IMR-90 (cell line): Measurements from ENCODE around the gene TCF7L2. TPM values are rescaled to one million over a fixed set of nuclear protein-coding genes. Genes with fewer than 3 reads are reported as not detected.

ENCODE experiments used
- ATAC-seq: fragments of 200-7000 bp; cut with Tn5 transposase; 2 replicates; pipeline ENCODE4 v1.9.1; 2020; ENCODE audit warnings: low read depth, mild to moderate bottlenecking, moderate library complexity
- BruUV-seq: library from RNA; stranded (reverse); fragments of 400-500 nt; replicated peaks from 2 replicates; lab custom pipeline; 2021; lab: Mats Ljungman, UMichigan
- CTCF ChIA-PET: fragments of 300-600 bp; formaldehyde crosslinking; extraction: SDS; loops from one replicate; lab custom pipeline; 2021; ENCODE audit warnings: antibody characterized with exemption; lab: Yijun Ruan, JAX
- POLR2A ChIA-PET: fragments of 300-600 bp; sonication (Branson Sonifier 250); formaldehyde crosslinking; loops from one replicate; lab custom pipeline; 2022; ENCODE audit warnings: antibody characterized with exemption; ENCODE audit not compliant: unreplicated experiment; lab: Charles Lee
- DNase-seq: peaks from one replicate; pipeline ENCODE4 v3.0.0; 2013
- H2AFZ ChIP-seq: replicated peaks from 2 replicates; pipeline ENCODE3; 2013; ENCODE audit warnings: low read length, mild to moderate bottlenecking; ENCODE audit not compliant: poor library complexity
- H2AK5ac ChIP-seq: 2 replicates; pipeline ENCODE4 v1.6.1; 2013; ENCODE audit warnings: low read depth, low read length, inconsistent platforms
- H2AK9ac ChIP-seq: replicated peaks from 2 replicates; pipeline ENCODE3; 2013; ENCODE audit warnings: mild to moderate bottlenecking, low read depth, low read length, moderate library complexity; ENCODE audit not compliant: poor library complexity
- H2BK120ac ChIP-seq: 2 replicates; pipeline ENCODE4 v1.6.1; 2013; ENCODE audit warnings: low read depth, low read length, inconsistent platforms
- H2BK15ac ChIP-seq: 3 replicates; pipeline ENCODE4 v1.6.1; 2013; ENCODE audit warnings: low read depth, low read length, inconsistent platforms
- H2BK20ac ChIP-seq: 2 replicates; pipeline ENCODE4 v1.6.1; 2013; ENCODE audit warnings: low read depth, mild to moderate bottlenecking, inconsistent platforms, low read length, moderate library complexity
- H2BK5ac ChIP-seq: 2 replicates; pipeline ENCODE4 v1.6.1; 2013; ENCODE audit warnings: mild to moderate bottlenecking, low read depth, low read length, inconsistent platforms; ENCODE audit not compliant: poor library complexity, severe bottlenecking
- H3K14ac ChIP-seq: replicated peaks from 2 replicates; pipeline ENCODE4 v1.6.1; 2013; ENCODE audit warnings: low read depth, low read length, inconsistent platforms
- H3K18ac ChIP-seq: 2 replicates; pipeline ENCODE4 v1.6.1; 2013; ENCODE audit warnings: low read depth, low read length, control low read depth
- H3K23ac ChIP-seq: 2 replicates; pipeline ENCODE4 v1.6.1; 2013; ENCODE audit warnings: low read depth, low read length, inconsistent platforms
- H3K27ac ChIP-seq: 2 replicates; pipeline ENCODE4 v1.5.1; 2013; ENCODE audit warnings: mild to moderate bottlenecking, control low read depth, low read length; ENCODE audit not compliant: insufficient read depth
- H3K27me3 ChIP-seq: 2 replicates; pipeline ENCODE4 v1.6.1; 2013; ENCODE audit warnings: low read length; ENCODE audit not compliant: control insufficient read depth, insufficient read depth
- H3K36me3 ChIP-seq: 2 replicates; pipeline ENCODE4 v1.6.1; 2013; ENCODE audit warnings: low read length, mixed read lengths; ENCODE audit not compliant: control insufficient read depth, insufficient read depth
- H3K4ac ChIP-seq: 2 replicates; pipeline ENCODE4 v1.6.1; 2013; ENCODE audit warnings: low read depth, low read length, inconsistent platforms
- H3K4me1 ChIP-seq: 2 replicates; pipeline ENCODE4 v1.6.1; 2013; ENCODE audit warnings: low read length, mixed read lengths; ENCODE audit not compliant: control insufficient read depth, insufficient read depth
- H3K4me2 ChIP-seq: 2 replicates; pipeline ENCODE4 v1.6.1; 2013; ENCODE audit warnings: low read depth, mild to moderate bottlenecking, control low read depth, low read length, moderate library complexity
- H3K4me3 ChIP-seq: 2 replicates; pipeline ENCODE4 v1.5.1; 2013; ENCODE audit warnings: low read depth, mild to moderate bottlenecking, control low read depth, low read length, moderate library complexity; ENCODE audit not compliant: insufficient read depth
- H3K56ac ChIP-seq: 2 replicates; pipeline ENCODE4 v1.6.1; 2013; ENCODE audit warnings: low read length, inconsistent platforms; ENCODE audit not compliant: insufficient read depth; ENCODE audit errors: extremely low read depth
- H3K79me1 ChIP-seq, 2 experiments: 2 replicates each; pipeline ENCODE4 v1.6.1; 2013; ENCODE audit warnings: low read length in 2 of 2, inconsistent platforms in 1 of 2, low read depth in 1 of 2
- H3K9ac ChIP-seq: 2 replicates; pipeline ENCODE4 v1.6.1; 2013; ENCODE audit warnings: low read depth, low read length, control low read depth
- H3K9me1 ChIP-seq: 2 replicates; pipeline ENCODE4 v1.6.1; 2013; ENCODE audit warnings: low read length, inconsistent platforms; ENCODE audit not compliant: insufficient read depth
- H3K9me3 ChIP-seq: 2 replicates; pipeline ENCODE4 v1.6.1; 2013; ENCODE audit warnings: low read length; ENCODE audit not compliant: control insufficient read depth, insufficient read depth
- H4K20me1 ChIP-seq: 2 replicates; pipeline ENCODE4 v1.6.1; 2013; ENCODE audit warnings: low read length, inconsistent platforms; ENCODE audit not compliant: insufficient read depth
- H4K5ac ChIP-seq: 2 replicates; pipeline ENCODE4 v1.6.1; 2013; ENCODE audit warnings: mild to moderate bottlenecking, low read depth, low read length, control low read depth
- H4K8ac ChIP-seq, 2 experiments: 2 replicates each; pipeline ENCODE4 v1.6.1; 2013; ENCODE audit warnings: low read depth in 2 of 2, low read length in 2 of 2, control low read depth in 1 of 2, inconsistent platforms in 1 of 2
- H4K91ac ChIP-seq: 2 replicates; pipeline ENCODE4 v1.6.1; 2013; ENCODE audit warnings: low read depth, low read length, inconsistent platforms; ENCODE audit not compliant: insufficient read depth
- BHLHE40 ChIP-seq: fragments of 150-350 bp; IDR thresholded peaks from 2 replicates; pipeline ENCODE4 v1.6.1; 2016; ENCODE audit warnings: mild to moderate bottlenecking, low read depth, low read length
- RAD21 ChIP-seq: IDR thresholded peaks from 2 replicates; pipeline ENCODE4 v1.6.1; 2012; ENCODE audit warnings: low read length, improper control_type of control experiment
- SMC3 ChIP-seq: fragments of 150-350 bp; IDR thresholded peaks from 2 replicates; pipeline ENCODE4 v1.6.1; 2016; ENCODE audit warnings: low read depth, mild to moderate bottlenecking, antibody characterized with exemption, low read length, moderate library complexity
- WGBS, 2 experiments: methylation state at CpG; one replicate each; pipeline versions ENCODE4 v1.1.5 to v1.1.7; 2013; ENCODE audit warnings: missing lambda C conversion rate in 2 of 2; ENCODE audit not compliant: insufficient read length in 1 of 2; ENCODE audit errors: extremely low coverage in 2 of 2; 5-methylcytosine and 5-hydroxymethylcytosine counted together
- dilution Hi-C: fragments of 300-500 bp; cut with HindIII; formaldehyde crosslinking; loops from one replicate; pipeline ENCODE4 v1.14.3; 2018; ENCODE audit warnings: low sequenced_read_pairs; ENCODE audit not compliant: unreplicated experiment
- in situ Hi-C: fragments of 300-500 bp; cut with MboI; formaldehyde crosslinking; loops from 3 replicates; pipeline ENCODE4 v1.14.3; 2019; ENCODE audit warnings: low sequenced_read_pairs, inconsistent platforms, mixed read lengths
- intact Hi-C: fragments of 100-400 bp; cut with micrococcal nuclease; formaldehyde crosslinking; loops from 2 replicates; pipeline ENCODE4 v1.10.0; 2022
- polyA plus RNA-seq, 3 experiments: library from polyadenylated mRNA; depleted of rRNA; stranded (reverse); fragments of >200 nt; gene quantifications; 2 replicates each; pipeline ENCODE4 v1.2.3, GENCODE V29; 2012; ENCODE audit warnings: low replicate concordance in 1 of 3
- total RNA-seq: library from RNA; depleted of rRNA; stranded (reverse); fragments of >200 nt; gene quantifications from 2 replicates; pipeline ENCODE4 v1.2.3, GENCODE V29; 2012
- TF ChIP-seq, protein P1 (sequence below): fragments of 150-350 bp; IDR thresholded peaks from 2 replicates; pipeline ENCODE4 v1.6.1; 2016; ENCODE audit warnings: low read depth, mild to moderate bottlenecking, low read length, moderate library complexity, borderline replicate concordance

TCF7L2 gene
- total and polyA plus RNA-seq, 2 of the 4 experiments (the other 2 are of a cell fraction): 1.3 to 12.2 TPM

DNA sequence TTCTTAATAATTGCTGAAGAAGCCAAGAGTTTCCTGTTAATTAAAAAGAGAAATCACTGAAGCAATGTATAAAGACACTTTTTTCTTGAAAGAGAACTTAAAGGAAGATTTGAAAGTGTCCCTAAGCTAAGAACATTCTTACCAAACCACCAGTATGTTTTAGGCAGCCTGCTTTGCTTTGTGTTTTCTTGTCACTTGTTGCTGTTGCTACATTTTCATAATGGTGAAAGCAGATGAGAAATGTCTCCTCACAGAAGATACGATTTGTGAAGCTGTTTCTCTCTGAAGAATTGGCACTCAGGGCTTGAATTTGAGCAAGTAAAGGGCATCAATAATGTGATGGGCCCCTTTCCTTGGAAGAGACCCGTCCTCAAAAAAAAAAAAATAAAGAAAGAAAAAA lies 30.9 kb downstream of the TCF7L2 start:
- no peak overlapping the region for H3K23ac ChIP-seq
- no peak overlapping the region for H2BK120ac ChIP-seq
- H4K5ac ChIP-seq: no peak overlapping the region
- H3K56ac ChIP-seq: no peak overlapping the region
- no peak overlapping the region for H3K4me3 ChIP-seq
- DNase-seq (no peak), ATAC-seq (no peak)
- H4K8ac ChIP-seq: no peak overlapping the region
- H3K79me1 ChIP-seq: peaks cover 38 to 67% of the 10 kb centered on the region in 2 experiments
- CTCF ChIA-PET: interaction anchor here (0.6 to 0.7 kb wide), 2 partner anchors 16 to 245 kb away, joined by 3 to 6 read pairs; no protein-coding TSS in a partner anchor
- H2BK20ac ChIP-seq: no peak overlapping the region
- H3K9ac ChIP-seq: no peak overlapping the region
- H2BK5ac ChIP-seq: no peak overlapping the region
- no TSS peak for BruUV-seq
- H2AK9ac ChIP-seq: no peak overlapping the region
- no peak overlapping the region for H3K27ac ChIP-seq
- no peak overlapping the region for H3K4me2 ChIP-seq
- H4K91ac ChIP-seq: no peak overlapping the region
- H4K20me1 ChIP-seq: peaks cover 39% of the 10 kb centered on the region
- H2AK5ac ChIP-seq: no peak overlapping the region
- TF ChIP-seq RAD21 (no peak), SMC3 (no peak), BHLHE40 (no peak)
- TF ChIP-seq, protein P1, sequence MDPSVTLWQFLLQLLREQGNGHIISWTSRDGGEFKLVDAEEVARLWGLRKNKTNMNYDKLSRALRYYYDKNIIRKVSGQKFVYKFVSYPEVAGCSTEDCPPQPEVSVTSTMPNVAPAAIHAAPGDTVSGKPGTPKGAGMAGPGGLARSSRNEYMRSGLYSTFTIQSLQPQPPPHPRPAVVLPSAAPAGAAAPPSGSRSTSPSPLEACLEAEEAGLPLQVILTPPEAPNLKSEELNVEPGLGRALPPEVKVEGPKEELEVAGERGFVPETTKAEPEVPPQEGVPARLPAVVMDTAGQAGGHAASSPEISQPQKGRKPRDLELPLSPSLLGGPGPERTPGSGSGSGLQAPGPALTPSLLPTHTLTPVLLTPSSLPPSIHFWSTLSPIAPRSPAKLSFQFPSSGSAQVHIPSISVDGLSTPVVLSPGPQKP: no peak
- no peaks in the 10 kb centered on the region for H3K9me3 ChIP-seq
- peaks cover 4% of the 10 kb centered on the region for H3K4me1 ChIP-seq
- H3K27me3 ChIP-seq: no peaks in the 10 kb centered on the region
- dilution Hi-C loops (no loop called here), intact Hi-C loops (no loop called here), in situ Hi-C loops (no loop called here)
- H3K36me3 ChIP-seq: no peaks in the 10 kb centered on the region
- H3K18ac ChIP-seq: no peak overlapping the region
- no peak overlapping the region for H2BK15ac ChIP-seq
- no CpG with 5 or more reads among the region's 2 CpGs for WGBS, 2 experiments
- H3K9me1 ChIP-seq: peaks cover 5% of the 10 kb centered on the region; the same call in 1 of the 2 replicates
- POLR2A ChIA-PET: no interaction called here
- no peak overlapping the region for H2AFZ ChIP-seq
- H3K14ac ChIP-seq: no peak overlapping the region
- no peak overlapping the region for H3K4ac ChIP-seq
